H1 (cell line): ENCODE measurements around the gene TWIST2. TPM values are rescaled to one million over a fixed set of nuclear protein-coding genes. Genes with fewer than 3 reads are reported as not detected.

Source experiments
- CTCF ChIA-PET: fragments of 300-600 bp; sonication (Branson Sonifier 250); formaldehyde crosslinking; loops from one replicate; lab custom pipeline; 2021; ENCODE audit not compliant: partially characterized antibody; lab: Charles Lee
- POLR2A ChIA-PET: fragments of 300-600 bp; sonication (Branson Sonifier 250); formaldehyde crosslinking; loops from one replicate; lab custom pipeline; 2021; ENCODE audit warnings: inconsistent platforms; ENCODE audit not compliant: partially characterized antibody; lab: Charles Lee
- DNase-seq, 2 experiments: peaks; one replicate each; pipeline versions ENCODE4 v3.0.0 to v3.0.0-alpha.2; 2010 to 2022; ENCODE audit warnings: low spot score in 2 of 2, low read depth in 1 of 2, mixed read lengths in 1 of 2
- FAIRE-seq: peaks from 2 replicates; lab custom pipeline; 2011; peaks lifted over from hg19 to GRCh38; lab: Jason Lieb, UNC
- H2AFZ ChIP-seq: 2 replicates; pipeline ENCODE4 v1.8.1; 2012; ENCODE audit warnings: low read length, inconsistent platforms
- H2AK5ac ChIP-seq: 2 replicates; pipeline ENCODE4 v1.6.1; 2013; ENCODE audit warnings: low read depth, low read length
- H2BK120ac ChIP-seq: replicated peaks from 2 replicates; pipeline ENCODE3; 2013; ENCODE audit warnings: low read depth, low read length, inconsistent platforms
- H2BK12ac ChIP-seq: 2 replicates; pipeline ENCODE4 v1.6.1; 2013; ENCODE audit warnings: low read depth, low read length
- H2BK15ac ChIP-seq: 2 replicates; pipeline ENCODE4 v1.6.1; 2013; ENCODE audit warnings: low read length
- H2BK20ac ChIP-seq: 2 replicates; pipeline ENCODE4 v1.6.1; 2013; ENCODE audit warnings: low read length
- H2BK5ac ChIP-seq: 2 replicates; pipeline ENCODE4 v1.6.1; 2013; ENCODE audit warnings: low read depth, low read length
- H3K14ac ChIP-seq: 2 replicates; pipeline ENCODE4 v1.6.1; 2013; ENCODE audit warnings: inconsistent platforms; ENCODE audit not compliant: insufficient read length
- H3K18ac ChIP-seq: 2 replicates; pipeline ENCODE4 v1.6.1; 2013; ENCODE audit warnings: low read length; ENCODE audit errors: extremely low read depth
- H3K23ac ChIP-seq: 2 replicates; pipeline ENCODE4 v1.6.1; 2013; ENCODE audit warnings: inconsistent platforms; ENCODE audit not compliant: insufficient read length
- H3K23me2 ChIP-seq: 2 replicates; pipeline ENCODE4 v1.6.1; 2013; ENCODE audit warnings: low read depth, low read length
- H3K27ac ChIP-seq: 2 replicates; pipeline ENCODE4 v1.6.1; 2011; ENCODE audit warnings: low read depth, low read length, inconsistent platforms
- H3K27me3 ChIP-seq, 4 experiments: replicated peaks in 1 of 4; 1 replicate in 1 of 4; 2 replicates in 3 of 4; pipeline versions ENCODE4 v1.6.1 to v1.8.1; 2011 to 2013; ENCODE audit warnings: low read length in 3 of 4, mild to moderate bottlenecking in 3 of 4, inconsistent platforms in 2 of 4, mixed read lengths in 2 of 4, moderate library complexity in 1 of 4; ENCODE audit not compliant: control insufficient read depth in 3 of 4, insufficient read depth in 3 of 4; ENCODE audit errors: extremely low read depth in 1 of 4
- H3K36me3 ChIP-seq, 4 experiments: 2 replicates each; pipeline versions ENCODE4 v1.6.1 to v1.8.1; 2011 to 2013; ENCODE audit warnings: mild to moderate bottlenecking in 4 of 4, low read length in 3 of 4, moderate library complexity in 2 of 4, control low read depth in 1 of 4, inconsistent platforms in 1 of 4; ENCODE audit not compliant: insufficient read depth in 4 of 4, control insufficient read depth in 2 of 4
- H3K4ac ChIP-seq: replicated peaks from 2 replicates; pipeline ENCODE3; 2013; ENCODE audit warnings: low read length, low read depth, mixed read lengths, inconsistent platforms; ENCODE audit not compliant: insufficient read length
- H3K4me1 ChIP-seq, 4 experiments: replicated peaks in 1 of 4; 1 replicate in 1 of 4; 2 replicates in 3 of 4; pipeline versions ENCODE4 v1.6.1 to v1.8.1; 2011 to 2013; ENCODE audit warnings: low read length in 3 of 4, inconsistent platforms in 2 of 4, mixed read lengths in 1 of 4; ENCODE audit not compliant: insufficient read depth in 4 of 4, control insufficient read depth in 3 of 4
- H3K4me2 ChIP-seq, 2 experiments: 2 replicates each; pipeline versions ENCODE4 v1.6.1 to v1.8.1; 2011 to 2013; ENCODE audit warnings: low read depth in 2 of 2, low read length in 2 of 2, control low read depth in 1 of 2, inconsistent platforms in 1 of 2, mild to moderate bottlenecking in 1 of 2; ENCODE audit not compliant: insufficient read depth in 1 of 2
- H3K4me3 ChIP-seq, 4 experiments: fragments of 200-600, 300-600 bp in 1 of 4; sonication (generic), shearing (Covaris generic), sonication (Bioruptor Twin) in 1 of 4; 2 replicates each; pipeline versions ENCODE4 v1.5.1 to v1.8.1; 2011 to 2016; ENCODE audit warnings: low read length in 4 of 4, low read depth in 3 of 4, control low read depth in 2 of 4, inconsistent platforms in 2 of 4, mild to moderate bottlenecking in 2 of 4, mixed read lengths in 1 of 4, moderate library complexity in 1 of 4; ENCODE audit not compliant: insufficient read depth in 2 of 4; ENCODE audit errors: extremely low read depth in 1 of 4
- H3K56ac ChIP-seq: replicated peaks from 2 replicates; pipeline ENCODE3; 2013; ENCODE audit warnings: low read depth, mild to moderate bottlenecking, mixed read lengths, low read length, inconsistent platforms; ENCODE audit not compliant: insufficient read length
- H3K79me1 ChIP-seq: 2 replicates; pipeline ENCODE4 v1.6.1; 2013; ENCODE audit warnings: low read depth, low read length, control low read depth
- H3K79me2 ChIP-seq, 2 experiments: 2 replicates each; pipeline versions ENCODE4 v1.6.1 to v1.8.1; 2012 to 2013; ENCODE audit warnings: low read length in 2 of 2, mild to moderate bottlenecking in 2 of 2, inconsistent platforms in 1 of 2; ENCODE audit not compliant: insufficient read depth in 2 of 2, control insufficient read depth in 1 of 2
- H3K9ac ChIP-seq, 4 experiments: replicated peaks in 1 of 4; 1 replicate in 1 of 4; 2 replicates in 3 of 4; pipeline versions ENCODE4 v1.6.1 to v1.8.1; 2011 to 2013; ENCODE audit warnings: low read depth in 3 of 4, low read length in 3 of 4, control low read depth in 2 of 4, mild to moderate bottlenecking in 2 of 4, moderate library complexity in 2 of 4, inconsistent platforms in 1 of 4; ENCODE audit errors: extremely low read depth in 1 of 4
- H3K9me3 ChIP-seq, 2 experiments: 2 replicates each; pipeline versions ENCODE4 v1.6.1 to v1.8.1; 2012 to 2013; ENCODE audit warnings: mild to moderate bottlenecking in 2 of 2, moderate library complexity in 2 of 2, control low read depth in 1 of 2, inconsistent platforms in 1 of 2, low read depth in 1 of 2, low read length in 1 of 2, mixed read lengths in 1 of 2; ENCODE audit not compliant: insufficient read depth in 2 of 2
- H4K20me1 ChIP-seq, 2 experiments: replicated peaks in 1 of 2; 2 replicates each; pipeline versions ENCODE3 to v1.8.1; 2011 to 2013; ENCODE audit warnings: inconsistent platforms in 2 of 2, low read length in 2 of 2, mild to moderate bottlenecking in 1 of 2; ENCODE audit not compliant: insufficient read depth in 2 of 2, control insufficient read depth in 1 of 2
- H4K5ac ChIP-seq: 2 replicates; pipeline ENCODE4 v1.6.1; 2013; ENCODE audit warnings: low read length, low read depth, mixed read lengths, inconsistent platforms; ENCODE audit not compliant: insufficient read length
- H4K8ac ChIP-seq: 2 replicates; pipeline ENCODE4 v1.8.0; 2013; ENCODE audit warnings: mild to moderate bottlenecking, moderate library complexity, low read length, inconsistent platforms; ENCODE audit not compliant: insufficient read depth; ENCODE audit errors: extremely low read depth
- H4K91ac ChIP-seq: replicated peaks from 2 replicates; pipeline ENCODE3; 2013; ENCODE audit warnings: low read length, mixed read lengths, inconsistent platforms; ENCODE audit not compliant: insufficient read length
- RAD21 ChIP-seq, 2 experiments: IDR thresholded peaks in 1 of 2; conservative IDR thresholded peaks in 1 of 2; 2 replicates each; pipeline ENCODE4 v1.6.1; 2011; ENCODE audit warnings: low read depth in 2 of 2, low read length in 2 of 2, improper control_type of control experiment in 1 of 2, inconsistent platforms in 1 of 2, mild to moderate bottlenecking in 1 of 2, moderate library complexity in 1 of 2
- RNF2 ChIP-seq: fragments of 200-900, 300-1000 bp; sonication (generic); IDR thresholded peaks from 2 replicates; pipeline ENCODE4 v1.7.1; 2016; ENCODE audit warnings: borderline replicate concordance, low read depth, mild to moderate bottlenecking, antibody characterized with exemption, low read length; ENCODE audit not compliant: poor library complexity, severe bottlenecking; ENCODE audit errors: missing control alignments
- SAP30 ChIP-seq: fragments of 300-600 bp; sonication (generic); IDR thresholded peaks from 2 replicates; pipeline ENCODE4 v1.7.1; 2012; ENCODE audit warnings: low read length, moderate library complexity, mild to moderate bottlenecking, inconsistent platforms; ENCODE audit not compliant: insufficient read depth, insufficient replicate concordance
- SUZ12 ChIP-seq: fragments of 200-600 bp; sonication (generic); IDR thresholded peaks from 2 replicates; pipeline ENCODE4 v1.6.1; 2012; ENCODE audit warnings: mild to moderate bottlenecking, inconsistent platforms, low read length, moderate library complexity, mixed read lengths
- WGBS, 2 experiments: shearing (Covaris generic) in 1 of 2; methylation state at CpG; one replicate each; pipeline versions ENCODE4 v1.1.6 to v1.1.7; 2013 to 2015; ENCODE audit warnings: low lambda C conversion rate in 2 of 2, mixed read lengths in 2 of 2, inconsistent platforms in 1 of 2, low coverage in 1 of 2, missing lambda C conversion rate in 1 of 2; ENCODE audit not compliant: insufficient replicate concordance in 2 of 2, insufficient coverage in 1 of 2, insufficient read length in 1 of 2; ENCODE audit errors: extremely low coverage in 1 of 2, missing lambda C conversion rate in 1 of 2; 5-methylcytosine and 5-hydroxymethylcytosine counted together
- polyA plus RNA-seq, 7 experiments: library from polyadenylated mRNA; depleted of rRNA in 3 of 7; stranded (reverse) in 5 of 7; unstranded in 2 of 7; fragments of >200 nt in 5 of 7; fragments of 200-250 nt in 2 of 7; gene quantifications; 1 replicate in 5 of 7; 2 replicates in 1 of 7; 4 replicates in 1 of 7; pipeline versions ENCODE4 v1.2.1 to v1.2.3, GENCODE V29; 2011 to 2013; ENCODE audit warnings: missing spikeins in 2 of 7, mixed read lengths in 2 of 7
- total RNA-seq: library from RNA; stranded (reverse); fragmentation: NEBNext Ultra II Directional; extraction: Animal tissue kit (Norgen Biotek cat#: 25700); gene quantifications from 2 replicates; pipeline ENCODE4 v1.2.1, GENCODE V29; 2021
- TF ChIP-seq, protein P1 (sequence below): IDR thresholded peaks from 2 replicates; pipeline ENCODE4 v1.6.1; 2011; ENCODE audit warnings: low read depth, mild to moderate bottlenecking, low read length; ENCODE audit not compliant: insufficient read depth

TWIST2 gene
- total and polyA plus RNA-seq, 2 of the 8 experiments (the other 6 are each of a cell fraction or from before 2014, with no cell fraction given), result 2.6 to 4.3 TPM

DNA sequence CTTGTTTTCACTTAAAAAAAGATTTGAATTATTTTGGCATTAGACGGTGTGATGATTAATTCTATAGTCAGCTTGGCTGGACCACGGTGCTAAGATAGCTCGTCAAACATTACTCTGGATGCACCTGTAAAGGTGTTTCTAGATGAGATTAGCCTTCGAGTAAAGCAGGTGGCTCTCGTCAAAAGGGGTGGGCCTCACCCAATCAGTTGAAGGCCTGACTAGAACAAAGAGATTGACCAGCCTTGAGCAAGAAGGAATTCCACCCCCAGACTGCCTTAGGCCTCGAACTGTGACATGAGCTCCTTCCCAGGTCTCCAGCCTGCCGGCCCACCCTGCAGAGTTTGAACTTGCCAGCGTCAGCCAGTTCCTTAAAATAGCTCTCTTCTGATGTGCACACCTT, 73.4 kb downstream of the TWIST2 start:
- H3K4me3 ChIP-seq, result no peak overlapping the region
- CTCF ChIA-PET, result interaction anchor here (0.7 kb wide), 1 partner anchor 27 kb away, joined by 4 read pairs; no protein-coding TSS in a partner anchor
- no peaks in the 10 kb centered on the region for H3K4me1 ChIP-seq
- H3K18ac ChIP-seq, result no peak overlapping the region
- H3K56ac ChIP-seq, result no peak overlapping the region
- H3K79me2 ChIP-seq, result no peaks in the 10 kb centered on the region
- no peak for DNase-seq
- H3K14ac ChIP-seq, result no peak overlapping the region
- H2BK120ac ChIP-seq, result no peak overlapping the region
- POLR2A ChIA-PET, result no interaction called here
- H3K4ac ChIP-seq, result no peak overlapping the region
- H3K27me3 ChIP-seq, result no peaks in the 10 kb centered on the region
- H2BK12ac ChIP-seq, result no peak overlapping the region
- H4K20me1 ChIP-seq, result no peaks in the 10 kb centered on the region
- H2BK20ac ChIP-seq, result no peak overlapping the region
- no peak overlapping the region for H4K91ac ChIP-seq
- TF ChIP-seq SAP30 (no peak), RNF2 (no peak), RAD21 (IDR thresholded peaks at IDR 0.05 in 1 of 2, conservative IDR thresholded peaks at IDR 0.05 in 1 of 2; ENCODE audit: low read depth in 2 of 2, low read length in 2 of 2) (no peak), SUZ12 (no peak)
- TF ChIP-seq, protein P1, sequence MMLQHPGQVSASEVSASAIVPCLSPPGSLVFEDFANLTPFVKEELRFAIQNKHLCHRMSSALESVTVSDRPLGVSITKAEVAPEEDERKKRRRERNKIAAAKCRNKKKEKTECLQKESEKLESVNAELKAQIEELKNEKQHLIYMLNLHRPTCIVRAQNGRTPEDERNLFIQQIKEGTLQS, result no peak
- no peak overlapping the region for H3K27ac ChIP-seq
- no peaks in the 10 kb centered on the region for H3K36me3 ChIP-seq
- H3K9me3 ChIP-seq, result no peaks in the 10 kb centered on the region
- no peak overlapping the region for H3K4me2 ChIP-seq
- no peak overlapping the region for H2BK5ac ChIP-seq
- no peaks in the 10 kb centered on the region for H3K79me1 ChIP-seq
- H2BK15ac ChIP-seq, result no peak overlapping the region
- no peak overlapping the region for H3K9ac ChIP-seq
- no peak overlapping the region for H2AK5ac ChIP-seq
- H4K5ac ChIP-seq, result no peak overlapping the region
- H3K23ac ChIP-seq, result no peak overlapping the region
- FAIRE-seq, result no peak
- H4K8ac ChIP-seq, result no peak overlapping the region
- H2AFZ ChIP-seq, result no peak overlapping the region
- WGBS, 2 experiments, result 81% methylated on average over 8 of the region's 8 CpGs; no CpG with 5 or more reads in 1 of the 2 experiments
- no peaks in the 10 kb centered on the region for H3K23me2 ChIP-seq
